Activated B cell treated with CpG ODN at 0.5 μM for 24 hours (primary cell): ENCODE data around the gene USP47. TPM values are rescaled to one million over a fixed set of nuclear protein-coding genes. Genes with fewer than 3 reads are reported as not detected.

ENCODE experiments used
- ATAC-seq: fragments of 200-7000 bp; cut with Tn5 transposase; one replicate; pipeline ENCODE4 v1.10.0; 2021; ENCODE audit warnings: low read depth, mild to moderate bottlenecking, moderate library complexity
- CTCF ChIA-PET: fragments of 350-600 bp; sonication (Branson Sonifier 250); formaldehyde crosslinking; loops from one replicate; lab custom pipeline; 2021; ENCODE audit warnings: antibody characterized with exemption; lab: Charles Lee
- POLR2A ChIA-PET: fragments of 350-600 bp; sonication (Branson Sonifier 250); formaldehyde crosslinking; loops from one replicate; lab custom pipeline; 2021; ENCODE audit warnings: antibody characterized with exemption; lab: Charles Lee
- DNase-seq: peaks from one replicate; pipeline ENCODE4 v3.0.0; 2022
- H3K27ac Mint-ChIP-seq: one replicate; pipeline ENCODE4 v1.8.0; 2020; ENCODE audit warnings: mixed read lengths
- H3K27me3 Mint-ChIP-seq: one replicate; pipeline ENCODE4 v1.8.0; 2021; ENCODE audit warnings: mixed read lengths
- H3K36me3 Mint-ChIP-seq: one replicate; pipeline ENCODE4 v1.8.0; 2021; ENCODE audit warnings: low read depth, mixed read lengths
- H3K4me1 Mint-ChIP-seq: one replicate; pipeline ENCODE4 v1.8.0; 2021; ENCODE audit warnings: mixed read lengths
- H3K4me3 Mint-ChIP-seq: one replicate; pipeline ENCODE4 v1.8.0; 2020; ENCODE audit warnings: mild to moderate bottlenecking, mixed read lengths
- H3K9me3 Mint-ChIP-seq: one replicate; pipeline ENCODE4 v1.8.0; 2020; ENCODE audit warnings: mixed read lengths
- CTCF ChIP-seq: fragments of 200-600 bp; IDR thresholded peaks from one replicate; pipeline ENCODE4 v1.8.0; 2022; ENCODE audit warnings: antibody characterized with exemption, mild to moderate bottlenecking
- intact Hi-C: fragments of 100-400 bp; cut with micrococcal nuclease; formaldehyde crosslinking; loops from one replicate; pipeline ENCODE4 v1.15.1; 2024
- total RNA-seq: library from RNA; stranded (reverse); gene quantifications from 2 replicates; pipeline ENCODE4 v1.2.3, GENCODE V29; 2022

Gene USP47
- total RNA-seq, 1 donor from 2014 or later = 48.5 TPM

GRCh38 chr11:11993839-11994238 lies 152.1 kb downstream of the USP47 start:
- H3K4me1 Mint-ChIP-seq = peaks cover 6% of the 10 kb centered on the region
- ChIA-PET CTCF (no interaction called here), POLR2A (no interaction called here)
- H3K27ac Mint-ChIP-seq = no peak overlapping the region
- H3K27me3 Mint-ChIP-seq = peaks cover 15% of the 10 kb centered on the region
- DNase-seq = no peak
- ATAC-seq = no peak
- H3K4me3 Mint-ChIP-seq = no peak overlapping the region
- H3K36me3 Mint-ChIP-seq = no peaks in the 10 kb centered on the region
- no peaks in the 10 kb centered on the region for H3K9me3 Mint-ChIP-seq
- intact Hi-C loops = no loop called here
- TF ChIP-seq CTCF = no peak

GRCh38 chr11:11995601-11996000 lies 153.8 kb downstream of the USP47 start:
- CTCF ChIA-PET = no interaction called here
- Mint-ChIP-seq H3K4me1 (peaks cover 6% of the 10 kb centered on the region), H3K27me3 (peaks cover 13% of the 10 kb centered on the region), H3K4me3 (no peak overlapping the region), H3K27ac (no peak overlapping the region), H3K36me3 (no peaks in the 10 kb centered on the region), H3K9me3 (no peaks in the 10 kb centered on the region)
- intact Hi-C loops = no loop called here
- POLR2A ChIA-PET = no interaction called here
- DNase-seq = no peak
- no peak for ATAC-seq
- TF ChIP-seq CTCF = no peak

GRCh38 chr11:11996321-11997048 lies 154.7 kb downstream of the USP47 start:
- intact Hi-C loops = no loop called here
- peaks cover 9% of the 10 kb centered on the region for H3K27me3 Mint-ChIP-seq
- H3K36me3 Mint-ChIP-seq = no peaks in the 10 kb centered on the region
- ChIA-PET CTCF (no interaction called here), POLR2A (no interaction called here)
- H3K27ac Mint-ChIP-seq = no peak overlapping the region
- H3K4me1 Mint-ChIP-seq = peaks cover 6% of the 10 kb centered on the region
- no peak for TF ChIP-seq CTCF
- H3K4me3 Mint-ChIP-seq = no peak overlapping the region
- ATAC-seq (no peak), DNase-seq (no peak)
- no peaks in the 10 kb centered on the region for H3K9me3 Mint-ChIP-seq

GRCh38 chr11:11997049-11997322 lies 155.2 kb downstream of the USP47 start:
- no peaks in the 10 kb centered on the region for H3K9me3 Mint-ChIP-seq
- peaks cover 8% of the 10 kb centered on the region for H3K27me3 Mint-ChIP-seq
- intact Hi-C loops = no loop called here
- no peak for TF ChIP-seq CTCF
- ChIA-PET POLR2A (no interaction called here), CTCF (no interaction called here)
- no peak for ATAC-seq
- no peaks in the 10 kb centered on the region for H3K36me3 Mint-ChIP-seq
- no peak for DNase-seq
- peaks cover 6% of the 10 kb centered on the region for H3K4me1 Mint-ChIP-seq
- no peak overlapping the region for H3K27ac Mint-ChIP-seq
- H3K4me3 Mint-ChIP-seq = no peak overlapping the region

- ATAC-seq = no peak
- no peak overlapping the region for H3K27ac Mint-ChIP-seq
- ChIA-PET CTCF (no interaction called here), POLR2A (no interaction called here)
- DNase-seq = no peak
- intact Hi-C loops = no loop called here
- no peaks in the 10 kb centered on the region for H3K36me3 Mint-ChIP-seq
- no peaks in the 10 kb centered on the region for H3K9me3 Mint-ChIP-seq
- H3K4me3 Mint-ChIP-seq = no peak overlapping the region
- TF ChIP-seq CTCF = no peak
- peaks cover 9% of the 10 kb centered on the region for H3K27me3 Mint-ChIP-seq
- H3K4me1 Mint-ChIP-seq = peaks cover 6% of the 10 kb centered on the region
These were observed 156.5 kb downstream of the USP47 start for GRCh38 chr11:11998091-11998781.
